ENCODE results near the gene TMEM150C. TPM values are rescaled to one million over a fixed set of nuclear protein-coding genes. Genes with fewer than 3 reads are reported as not detected.

The TMEM150C gene
- total and polyA plus RNA-seq, 2 experiments from 2014 or later = 0.22 to 0.44 TPM

DNA sequence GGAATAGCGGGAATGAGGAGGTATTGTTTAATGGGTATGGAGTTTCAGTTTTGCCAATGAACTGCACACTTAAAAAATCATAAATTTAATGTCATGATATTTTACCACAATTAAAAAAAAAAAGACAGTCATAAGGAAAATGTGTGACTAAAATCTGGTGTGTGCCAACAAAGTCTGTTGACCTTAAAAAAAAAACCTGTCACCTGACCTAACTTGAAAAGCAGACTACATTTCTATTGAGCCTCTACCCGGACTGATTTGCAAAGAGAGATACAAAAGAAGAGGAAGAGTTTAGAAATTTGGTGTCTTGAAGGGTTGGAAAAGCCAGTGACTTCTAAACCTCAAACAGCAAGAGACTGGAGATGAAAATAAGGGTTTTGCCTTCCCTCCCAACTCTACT, 48.4 kb downstream of the TMEM150C start:
- in situ Hi-C loops (cut with MboI) = no loop called here
- no peak overlapping the region for H3K4me2 ChIP-seq (ENCODE audit: unreplicated experiment)
- H3K36me3 ChIP-seq (ENCODE audit: low read depth) = no peaks in the 10 kb centered on the region
- TF ChIP-seq EZH2 (IDR thresholded peaks at IDR 0.05; ENCODE audit: insufficient read depth, poor library complexity, severe bottlenecking) = no peak
- TF ChIP-seq EZH2phosphoT487 (IDR thresholded peaks at IDR 0.05; ENCODE audit: insufficient read depth, low read depth) = no peak
- H3K79me2 ChIP-seq (ENCODE audit: insufficient read depth) = no peaks in the 10 kb centered on the region
- no peaks in the 10 kb centered on the region for H3K9me3 ChIP-seq (ENCODE audit: low read depth)
- H3K4me3 ChIP-seq = no peak overlapping the region
- no peaks in the 10 kb centered on the region; the same call in 1 of the 2 replicates for H4K20me1 ChIP-seq (ENCODE audit: insufficient read depth)
- 68 to 81% methylated on average over 2 of the region's 2 CpGs for WGBS, 2 experiments (ENCODE audit: low coverage in 1 of 2, low lambda C conversion rate in 2 of 2, missing lambda C conversion rate in 2 of 2)
- no peak for DNase-seq
- H3K27ac ChIP-seq = no peak overlapping the region
- H2AFZ ChIP-seq = no peak overlapping the region
- no peaks in the 10 kb centered on the region for H3F3A ChIP-seq (ENCODE audit: insufficient read depth)
- peaks cover 18% of the 10 kb centered on the region for H3K4me1 ChIP-seq (ENCODE audit: insufficient read depth)
- no peak overlapping the region for H3K9ac ChIP-seq
- 0 out of 2 replicates have a peak, but pooled peaks cover 4% of the 10 kb centered on the region for H3K27me3 ChIP-seq (replicated peaks; ENCODE audit: insufficient read depth)
- H3K9me2 ChIP-seq (ENCODE audit: insufficient read depth) = no peaks in the 10 kb centered on the region

GRCh38 chr4:82510216-82510615, 51.6 kb downstream of the TMEM150C start:
- no peaks in the 10 kb centered on the region for H3K36me3 ChIP-seq (ENCODE audit: low read depth)
- no peak for DNase-seq
- H3K4me2 ChIP-seq (ENCODE audit: unreplicated experiment) = no peak overlapping the region
- no peak for TF ChIP-seq EZH2phosphoT487 (IDR thresholded peaks at IDR 0.05; ENCODE audit: insufficient read depth, low read depth)
- TF ChIP-seq EZH2 (IDR thresholded peaks at IDR 0.05; ENCODE audit: insufficient read depth, poor library complexity, severe bottlenecking) = no peak
- H3K9me3 ChIP-seq (ENCODE audit: low read depth) = no peaks in the 10 kb centered on the region
- H3K9me2 ChIP-seq (ENCODE audit: insufficient read depth) = no peaks in the 10 kb centered on the region
- in situ Hi-C loops (cut with MboI) = no loop called here
- peaks cover 22% of the 10 kb centered on the region; the same call in 1 of the 2 replicates for H3K27me3 ChIP-seq (replicated peaks; ENCODE audit: insufficient read depth)
- no peaks in the 10 kb centered on the region for H3K4me1 ChIP-seq (ENCODE audit: insufficient read depth)
- H3K9ac ChIP-seq = no peak overlapping the region
- no peaks in the 10 kb centered on the region for H3F3A ChIP-seq (ENCODE audit: insufficient read depth)
- 92 to 96% methylated on average over 3 of the region's 3 CpGs for WGBS, 2 experiments (ENCODE audit: low coverage in 1 of 2, low lambda C conversion rate in 2 of 2, missing lambda C conversion rate in 2 of 2)
- no peak overlapping the region for H3K4me3 ChIP-seq
- no peak overlapping the region for H2AFZ ChIP-seq
- no peak overlapping the region for H3K27ac ChIP-seq
- H3K79me2 ChIP-seq (ENCODE audit: insufficient read depth) = no peaks in the 10 kb centered on the region
- no peaks in the 10 kb centered on the region; the same call in 1 of the 2 replicates for H4K20me1 ChIP-seq (ENCODE audit: insufficient read depth)

GRCh38 chr4:82508806-82509428, 52.9 kb downstream of the TMEM150C start:
- in situ Hi-C loops (cut with MboI) = no loop called here
- Histone ChIP-seq H3K4me3 (no peak overlapping the region), H3K27me3 (replicated peaks; ENCODE audit: insufficient read depth) (peaks cover 22% of the 10 kb centered on the region; the same call in 1 of the 2 replicates), H3K4me2 (ENCODE audit: unreplicated experiment) (no peak overlapping the region), H3K9me3 (ENCODE audit: low read depth) (no peaks in the 10 kb centered on the region), H2AFZ (no peak overlapping the region), H3F3A (ENCODE audit: insufficient read depth) (no peaks in the 10 kb centered on the region), H3K9me2 (ENCODE audit: insufficient read depth) (no peaks in the 10 kb centered on the region), H3K9ac (no peak overlapping the region), H3K79me2 (ENCODE audit: insufficient read depth) (no peaks in the 10 kb centered on the region), H3K27ac (no peak overlapping the region), H3K4me1 (ENCODE audit: insufficient read depth) (no peaks in the 10 kb centered on the region), H3K36me3 (ENCODE audit: low read depth) (no peaks in the 10 kb centered on the region), H4K20me1 (ENCODE audit: insufficient read depth) (no peaks in the 10 kb centered on the region; the same call in 1 of the 2 replicates)
- TF ChIP-seq EZH2phosphoT487 (IDR thresholded peaks at IDR 0.05; ENCODE audit: insufficient read depth, low read depth) (no peak), EZH2 (IDR thresholded peaks at IDR 0.05; ENCODE audit: insufficient read depth, poor library complexity, severe bottlenecking) (no peak)
- WGBS, 2 experiments (ENCODE audit: low coverage in 1 of 2, low lambda C conversion rate in 2 of 2, missing lambda C conversion rate in 2 of 2) = 33 to 37% methylated on average over 5 of the region's 5 CpGs
- DNase-seq = no peak

GRCh38 chr4:82508011-82508410, 53.8 kb downstream of the TMEM150C start:
- Histone ChIP-seq H3K4me3 (no peak overlapping the region), H3K9me2 (ENCODE audit: insufficient read depth) (no peaks in the 10 kb centered on the region), H3K27ac (no peak overlapping the region), H3K79me2 (ENCODE audit: insufficient read depth) (no peaks in the 10 kb centered on the region), H4K20me1 (ENCODE audit: insufficient read depth) (no peaks in the 10 kb centered on the region; the same call in 1 of the 2 replicates), H3K4me1 (ENCODE audit: insufficient read depth) (no peaks in the 10 kb centered on the region), H3K9me3 (ENCODE audit: low read depth) (no peaks in the 10 kb centered on the region), H3K9ac (no peak overlapping the region), H3F3A (ENCODE audit: insufficient read depth) (no peaks in the 10 kb centered on the region), H3K27me3 (replicated peaks; ENCODE audit: insufficient read depth) (peaks cover 22% of the 10 kb centered on the region; the same call in 1 of the 2 replicates), H3K4me2 (ENCODE audit: unreplicated experiment) (no peak overlapping the region), H3K36me3 (ENCODE audit: low read depth) (no peaks in the 10 kb centered on the region), H2AFZ (no peak overlapping the region)
- in situ Hi-C loops (cut with MboI) = no loop called here
- no peak for DNase-seq
- TF ChIP-seq EZH2phosphoT487 (IDR thresholded peaks at IDR 0.05; ENCODE audit: insufficient read depth, low read depth) (no peak), EZH2 (IDR thresholded peaks at IDR 0.05; ENCODE audit: insufficient read depth, poor library complexity, severe bottlenecking) (no peak)

- H3K27ac ChIP-seq = no peak overlapping the region
- in situ Hi-C loops (cut with MboI) = no loop called here
- TF ChIP-seq EZH2phosphoT487 (IDR thresholded peaks at IDR 0.05; ENCODE audit: insufficient read depth, low read depth) (no peak), EZH2 (IDR thresholded peaks at IDR 0.05; ENCODE audit: insufficient read depth, poor library complexity, severe bottlenecking) (no peak)
Observed at GRCh38 chr4:82501154-82501442, 60.7 kb downstream of the TMEM150C start.

More at GRCh38 chr4:82501154-82501442, 60.7 kb downstream of the TMEM150C start:
- peaks cover 19% of the 10 kb centered on the region for H3F3A ChIP-seq (ENCODE audit: insufficient read depth)
- no peak overlapping the region for H2AFZ ChIP-seq
- no peak for DNase-seq
- no peaks in the 10 kb centered on the region for H4K20me1 ChIP-seq (ENCODE audit: insufficient read depth)
- no peak overlapping the region for H3K4me2 ChIP-seq (ENCODE audit: unreplicated experiment)
- H3K9ac ChIP-seq = no peak overlapping the region
- peaks cover 16% of the 10 kb centered on the region for H3K4me1 ChIP-seq (ENCODE audit: insufficient read depth)
- H3K79me2 ChIP-seq (ENCODE audit: insufficient read depth) = no peaks in the 10 kb centered on the region
- 90 to 96% methylated on average over 2 of the region's 2 CpGs for WGBS, 2 experiments (ENCODE audit: low coverage in 1 of 2, low lambda C conversion rate in 2 of 2, missing lambda C conversion rate in 2 of 2)
- 0 out of 2 replicates have a peak, but pooled peaks cover 6% of the 10 kb centered on the region for H3K27me3 ChIP-seq (replicated peaks; ENCODE audit: insufficient read depth)
- H3K9me3 ChIP-seq (ENCODE audit: low read depth) = no peaks in the 10 kb centered on the region
- H3K9me2 ChIP-seq (ENCODE audit: insufficient read depth) = no peaks in the 10 kb centered on the region
- no peak overlapping the region for H3K4me3 ChIP-seq
- H3K36me3 ChIP-seq (ENCODE audit: low read depth) = no peaks in the 10 kb centered on the region
